ENCODE results near the gene GRB10.

The GRB10 gene

GRCh38 chr7:50728184-50728583 is 54.5 kb downstream of the GRB10 start:
- TF ChIP-seq JUND (IDR thresholded peaks at IDR 0.05; ENCODE audit: low read depth), result no peak
- in situ Hi-C loops (cut with HindIII; ENCODE audit: low pct_unique_long_range_greater_than_20kb, low sequenced_read_pairs), result no loop called here
- DNase-seq (ENCODE audit: low read depth in 1 of 2, low spot score in 1 of 2), result no peak

GRCh38 chr7:50727711-50728110 is 55.0 kb downstream of the GRB10 start:
- DNase-seq (ENCODE audit: low read depth in 1 of 2, low spot score in 1 of 2), result no peak
- TF ChIP-seq JUND (IDR thresholded peaks at IDR 0.05; ENCODE audit: low read depth), result no peak
- in situ Hi-C loops (cut with HindIII; ENCODE audit: low pct_unique_long_range_greater_than_20kb, low sequenced_read_pairs), result no loop called here

DNA sequence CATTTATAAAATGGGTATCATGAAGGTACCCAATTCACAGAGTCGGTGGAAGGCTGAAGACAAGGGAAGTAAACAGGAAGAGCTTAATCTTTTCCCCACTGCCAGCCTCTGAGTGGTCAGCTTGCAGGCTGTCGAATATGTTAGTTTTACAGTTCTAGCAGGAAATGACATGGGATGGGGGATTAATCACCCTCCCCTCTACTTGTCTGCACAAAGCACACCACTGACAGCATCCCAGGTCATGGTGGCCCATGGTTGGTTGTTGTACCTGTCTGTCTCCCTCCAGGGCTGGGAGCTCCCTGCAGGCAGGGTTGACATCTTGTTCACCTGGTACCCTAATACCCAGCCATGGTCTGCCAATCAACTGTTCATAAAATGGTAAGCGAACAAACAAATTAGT is 55.6 kb downstream of the GRB10 start:
- no peak for DNase-seq (ENCODE audit: low read depth in 1 of 2, low spot score in 1 of 2)
- no peak for TF ChIP-seq JUND (IDR thresholded peaks at IDR 0.05; ENCODE audit: low read depth)
- in situ Hi-C loops (cut with HindIII; ENCODE audit: low pct_unique_long_range_greater_than_20kb, low sequenced_read_pairs), result no loop called here

DNA sequence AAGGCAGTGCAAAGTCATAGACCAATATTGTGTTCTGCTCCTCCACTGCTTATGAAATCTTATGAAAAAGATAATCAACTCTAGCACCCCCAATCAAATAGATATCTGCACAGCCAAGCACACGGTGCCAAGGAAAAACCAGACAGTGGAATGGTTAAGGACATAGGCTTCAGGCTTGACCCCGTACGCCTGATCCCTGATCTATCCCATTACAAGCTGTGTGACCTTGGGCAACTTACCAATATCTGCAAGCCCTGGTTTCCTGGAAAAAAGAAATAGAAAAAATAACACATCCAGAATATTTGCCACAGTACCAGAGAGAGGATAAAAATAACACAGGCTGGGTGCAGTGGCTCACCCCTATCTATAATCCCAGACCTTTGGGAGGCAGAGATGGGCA is 56.9 kb downstream of the GRB10 start:
- no peak for DNase-seq (ENCODE audit: low read depth in 1 of 2, low spot score in 1 of 2)
- in situ Hi-C loops (cut with HindIII; ENCODE audit: low pct_unique_long_range_greater_than_20kb, low sequenced_read_pairs), result no loop called here
- no peak for TF ChIP-seq JUND (IDR thresholded peaks at IDR 0.05; ENCODE audit: low read depth)

DNA sequence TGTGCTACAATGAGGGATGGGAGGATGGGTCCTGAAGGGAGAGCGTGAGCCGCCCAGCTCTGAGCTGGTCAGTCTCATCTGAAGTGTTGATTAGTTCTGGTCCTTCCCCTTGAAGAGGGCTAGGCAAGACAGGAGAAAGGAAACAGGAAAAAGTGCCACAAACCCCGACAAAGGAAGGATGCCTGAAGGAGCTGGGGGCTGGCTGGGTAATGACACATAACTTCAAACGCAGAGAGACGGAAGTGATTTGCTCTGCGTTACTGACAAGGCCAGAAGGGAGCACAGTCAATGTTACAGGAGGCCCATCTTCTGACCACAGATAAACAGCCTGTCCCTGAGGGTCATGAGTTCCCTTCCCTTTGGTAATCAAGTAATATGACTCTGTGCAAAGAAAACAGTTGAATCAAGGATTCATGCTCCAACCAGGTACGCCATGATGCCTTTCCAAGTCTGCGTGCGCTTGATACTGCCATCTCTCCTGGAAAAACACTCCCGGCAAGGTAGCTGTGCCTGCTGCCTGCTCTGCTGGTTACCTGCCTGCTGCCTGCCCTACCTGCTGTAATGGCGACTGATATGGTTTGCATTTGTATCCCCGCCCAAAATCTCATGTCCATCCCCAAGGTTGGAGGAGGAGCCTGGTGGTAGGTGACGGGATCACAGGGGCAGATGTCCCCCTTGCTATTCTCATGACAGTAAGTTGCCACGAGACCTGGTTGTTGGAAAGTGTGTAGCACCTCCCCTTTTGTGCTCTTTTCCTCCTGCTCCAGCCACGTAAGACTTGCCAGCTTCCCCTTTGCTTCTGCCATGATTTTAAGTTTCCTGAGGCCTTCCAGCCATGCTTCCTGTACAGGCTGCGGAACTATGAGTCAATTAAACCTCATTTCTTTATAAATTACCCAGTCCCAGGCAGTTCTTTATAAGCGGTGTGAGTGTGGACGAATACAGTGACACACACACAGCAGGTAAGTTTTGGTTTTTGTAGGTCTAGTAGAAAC is 57.9 kb downstream of the GRB10 start:
- DNase-seq (ENCODE audit: low read depth in 1 of 2, low spot score in 1 of 2), result no peak
- in situ Hi-C loops (cut with HindIII; ENCODE audit: low pct_unique_long_range_greater_than_20kb, low sequenced_read_pairs), result no loop called here
- no peak for TF ChIP-seq JUND (IDR thresholded peaks at IDR 0.05; ENCODE audit: low read depth)

- in situ Hi-C loops (cut with HindIII; ENCODE audit: low pct_unique_long_range_greater_than_20kb, low sequenced_read_pairs), result no loop called here
- no peak for TF ChIP-seq JUND (IDR thresholded peaks at IDR 0.05; ENCODE audit: low read depth)
- no peak for DNase-seq (ENCODE audit: low read depth in 1 of 2, low spot score in 1 of 2)
These were observed 58.8 kb downstream of the GRB10 start for GRCh38 chr7:50723888-50724287.

DNA sequence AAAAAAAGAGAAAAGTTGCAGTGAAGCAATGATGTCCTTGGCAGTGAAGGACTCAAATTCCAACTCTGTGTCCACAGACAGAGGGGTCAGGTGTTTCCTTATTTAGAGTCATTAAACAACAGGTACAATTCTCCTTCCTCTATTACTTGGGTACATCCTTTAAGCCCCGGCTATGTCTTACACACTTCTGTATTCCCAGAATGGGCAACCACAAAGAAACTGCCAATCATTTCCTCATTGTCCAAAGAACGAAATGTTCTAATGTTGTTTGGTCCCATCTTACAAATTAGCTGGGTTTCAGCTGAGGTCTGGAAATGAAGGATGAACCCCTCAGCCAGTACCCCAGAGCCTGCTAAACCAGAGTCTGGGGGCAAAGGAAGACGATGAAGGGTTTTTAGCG is 59.5 kb downstream of the GRB10 start:
- in situ Hi-C loops (cut with HindIII; ENCODE audit: low pct_unique_long_range_greater_than_20kb, low sequenced_read_pairs), result no loop called here
- DNase-seq (ENCODE audit: low read depth in 1 of 2, low spot score in 1 of 2), result no peak
- no peak for TF ChIP-seq JUND (IDR thresholded peaks at IDR 0.05; ENCODE audit: low read depth)

- no peak for TF ChIP-seq JUND (IDR thresholded peaks at IDR 0.05; ENCODE audit: low read depth)
- no peak for DNase-seq (ENCODE audit: low read depth in 1 of 2, low spot score in 1 of 2)
- in situ Hi-C loops (cut with HindIII; ENCODE audit: low pct_unique_long_range_greater_than_20kb, low sequenced_read_pairs), result no loop called here
These were observed 60.9 kb downstream of the GRB10 start for GRCh38 chr7:50721661-50722259.

- DNase-seq (ENCODE audit: low read depth in 1 of 2, low spot score in 1 of 2), result no peak
- no peak for TF ChIP-seq JUND (IDR thresholded peaks at IDR 0.05; ENCODE audit: low read depth)
- in situ Hi-C loops (cut with HindIII; ENCODE audit: low pct_unique_long_range_greater_than_20kb, low sequenced_read_pairs), result no loop called here
These were observed 61.5 kb downstream of the GRB10 start for GRCh38 chr7:50721160-50721559.

- in situ Hi-C loops (cut with HindIII; ENCODE audit: low pct_unique_long_range_greater_than_20kb, low sequenced_read_pairs), result no loop called here
These were observed 62.4 kb downstream of the GRB10 start for GRCh38 chr7:50720295-50720694.

GRCh38 chr7:50718876-50719275 is 63.8 kb downstream of the GRB10 start:
- in situ Hi-C loops (cut with HindIII; ENCODE audit: low pct_unique_long_range_greater_than_20kb, low sequenced_read_pairs), result no loop called here
- no peak for TF ChIP-seq JUND (IDR thresholded peaks at IDR 0.05; ENCODE audit: low read depth)
- DNase-seq (ENCODE audit: low read depth in 1 of 2, low spot score in 1 of 2), result no peak

More at GRCh38 chr7:50720295-50720694, 62.4 kb downstream of the GRB10 start:
- no peak for TF ChIP-seq JUND (IDR thresholded peaks at IDR 0.05; ENCODE audit: low read depth)
- no peak for DNase-seq (ENCODE audit: low read depth in 1 of 2, low spot score in 1 of 2)

DNA sequence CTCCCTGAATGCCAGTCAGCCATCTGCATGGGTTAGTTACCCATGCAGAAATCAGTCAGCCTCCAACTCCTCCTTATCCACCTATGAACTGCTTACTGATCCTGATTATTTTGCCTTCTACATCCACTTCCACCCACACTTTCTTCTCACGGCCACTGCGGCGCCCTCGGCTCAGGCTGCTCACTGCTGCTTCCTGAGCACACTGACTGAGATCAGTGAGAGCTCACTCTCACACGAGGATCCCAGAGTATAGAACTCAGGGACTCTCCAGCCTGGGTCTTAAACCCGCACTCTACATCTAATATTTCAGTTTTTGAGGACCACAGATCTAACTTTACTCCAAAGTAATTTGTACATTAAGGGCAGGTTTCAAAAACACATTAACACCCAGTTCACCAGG is 64.4 kb downstream of the GRB10 start:
- no peak for DNase-seq (ENCODE audit: low read depth in 1 of 2, low spot score in 1 of 2)
- TF ChIP-seq JUND (IDR thresholded peaks at IDR 0.05; ENCODE audit: low read depth), result no peak
- in situ Hi-C loops (cut with HindIII; ENCODE audit: low pct_unique_long_range_greater_than_20kb, low sequenced_read_pairs), result no loop called here

DNA sequence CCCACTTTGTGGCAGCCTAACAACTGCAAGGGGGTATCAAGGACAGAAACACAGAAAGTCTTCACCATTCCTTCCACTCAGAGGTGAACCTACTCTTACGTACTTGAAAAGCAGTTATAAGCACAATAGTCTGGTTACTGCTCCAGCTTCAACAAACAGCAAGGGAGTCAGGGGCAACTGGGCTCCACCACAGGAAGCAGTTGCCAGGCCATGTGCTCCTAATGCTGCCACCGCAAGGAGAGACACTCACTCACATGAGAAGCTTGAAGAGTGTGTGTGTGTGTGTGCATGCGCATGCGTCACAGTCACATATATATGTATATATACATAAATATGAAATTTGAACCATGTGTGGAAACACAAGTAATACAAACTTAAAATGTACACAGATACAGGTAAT is 65.5 kb downstream of the GRB10 start:
- no peak for TF ChIP-seq JUND (IDR thresholded peaks at IDR 0.05; ENCODE audit: low read depth)
- in situ Hi-C loops (cut with HindIII; ENCODE audit: low pct_unique_long_range_greater_than_20kb, low sequenced_read_pairs), result no loop called here

More for the DNA sequence above, 65.5 kb downstream of the GRB10 start:
- DNase-seq (ENCODE audit: low read depth in 1 of 2, low spot score in 1 of 2), result no peak

Measured in T47D (cell line).